Astrocyte (in vitro differentiated cells and primary cell): ENCODE data around the gene DNAH1. TPM values are rescaled to one million over a fixed set of nuclear protein-coding genes. Genes with fewer than 3 reads are reported as not detected.

Source experiments
- DNase-seq: peaks from one replicate; pipeline ENCODE4 v3.0.0-alpha.2; 2010; ENCODE audit warnings: low read depth
- FAIRE-seq: peaks from 2 replicates; lab custom pipeline; 2011; peaks lifted over from hg19 to GRCh38; lab: Jason Lieb, UNC
- H2AFZ ChIP-seq: 2 replicates; pipeline ENCODE4 v1.6.0; 2012; ENCODE audit warnings: low read depth, low read length, inconsistent platforms
- H3K27ac ChIP-seq: 2 replicates; pipeline ENCODE4 v1.5.1; 2011; ENCODE audit warnings: low read depth, low read length, inconsistent platforms
- H3K27me3 ChIP-seq: 2 replicates; pipeline ENCODE4 v1.6.0; 2011; ENCODE audit warnings: low read length, inconsistent platforms; ENCODE audit not compliant: insufficient read depth
- H3K36me3 ChIP-seq: 2 replicates; pipeline ENCODE4 v1.5.1; 2011; ENCODE audit warnings: low read length, inconsistent platforms; ENCODE audit not compliant: insufficient read depth
- H3K4me1 ChIP-seq: 2 replicates; pipeline ENCODE4 v1.5.1; 2011; ENCODE audit warnings: low read length, inconsistent platforms; ENCODE audit not compliant: insufficient read depth
- H3K4me2 ChIP-seq: 2 replicates; pipeline ENCODE4 v1.6.0; 2012; ENCODE audit warnings: low read length, inconsistent platforms
- H3K4me3 ChIP-seq: 2 replicates; pipeline ENCODE4 v1.5.1; 2011; ENCODE audit warnings: low read depth, mild to moderate bottlenecking, low read length, inconsistent platforms; ENCODE audit not compliant: insufficient read depth
- H3K79me2 ChIP-seq: 2 replicates; pipeline ENCODE4 v1.6.0; 2012; ENCODE audit warnings: mild to moderate bottlenecking, low read length, inconsistent platforms; ENCODE audit not compliant: insufficient read depth
- H3K9ac ChIP-seq: 2 replicates; pipeline ENCODE4 v1.6.0; 2012; ENCODE audit warnings: mild to moderate bottlenecking, low read length, inconsistent platforms
- H3K9me3 ChIP-seq: 2 replicates; pipeline ENCODE4 v1.5.1; 2012; ENCODE audit warnings: low read depth, mild to moderate bottlenecking, low read length, inconsistent platforms; ENCODE audit not compliant: insufficient read depth
- H4K20me1 ChIP-seq: 2 replicates; pipeline ENCODE4 v1.6.0; 2012; ENCODE audit warnings: low read length, inconsistent platforms; ENCODE audit not compliant: insufficient read depth
- H3K27ac Mint-ChIP-seq: one replicate; pipeline ENCODE4 v1.8.0; 2021; ENCODE audit warnings: mild to moderate bottlenecking, mixed read lengths; ENCODE audit not compliant: unreplicated experiment
- H3K27me3 Mint-ChIP-seq: one replicate; pipeline ENCODE4 v1.8.0; 2021; ENCODE audit warnings: low read depth, mixed read lengths; ENCODE audit not compliant: unreplicated experiment
- H3K36me3 Mint-ChIP-seq: one replicate; pipeline ENCODE4 v1.8.0; 2021; ENCODE audit warnings: low read depth, mixed read lengths; ENCODE audit not compliant: unreplicated experiment
- H3K4me1 Mint-ChIP-seq: one replicate; pipeline ENCODE4 v1.8.0; 2021; ENCODE audit warnings: low read depth, mixed read lengths; ENCODE audit not compliant: unreplicated experiment
- H3K4me3 Mint-ChIP-seq: one replicate; pipeline ENCODE4 v1.8.0; 2021; ENCODE audit warnings: mild to moderate bottlenecking, moderate library complexity, mixed read lengths; ENCODE audit not compliant: unreplicated experiment
- H3K9me3 Mint-ChIP-seq: one replicate; pipeline ENCODE4 v1.8.0; 2021; ENCODE audit warnings: mild to moderate bottlenecking, mixed read lengths; ENCODE audit not compliant: unreplicated experiment
- EZH2 ChIP-seq: IDR thresholded peaks from 2 replicates; pipeline ENCODE4 v1.6.1; 2012; ENCODE audit warnings: mild to moderate bottlenecking, low read length, inconsistent platforms; ENCODE audit not compliant: insufficient read depth
- total RNA-seq: library from RNA; stranded (reverse); gene quantifications from 2 replicates; pipeline ENCODE4 v1.2.1, GENCODE V29; 2021
- TF ChIP-seq, protein P1 (sequence below): IDR thresholded peaks from 2 replicates; pipeline ENCODE4 v1.5.1; 2011; ENCODE audit warnings: low read depth, mild to moderate bottlenecking, inconsistent platforms, low read length, moderate library complexity; ENCODE audit not compliant: insufficient read depth

Gene DNAH1
- total RNA-seq, 1 donor from 2014 or later, result 2.3 TPM

DNA sequence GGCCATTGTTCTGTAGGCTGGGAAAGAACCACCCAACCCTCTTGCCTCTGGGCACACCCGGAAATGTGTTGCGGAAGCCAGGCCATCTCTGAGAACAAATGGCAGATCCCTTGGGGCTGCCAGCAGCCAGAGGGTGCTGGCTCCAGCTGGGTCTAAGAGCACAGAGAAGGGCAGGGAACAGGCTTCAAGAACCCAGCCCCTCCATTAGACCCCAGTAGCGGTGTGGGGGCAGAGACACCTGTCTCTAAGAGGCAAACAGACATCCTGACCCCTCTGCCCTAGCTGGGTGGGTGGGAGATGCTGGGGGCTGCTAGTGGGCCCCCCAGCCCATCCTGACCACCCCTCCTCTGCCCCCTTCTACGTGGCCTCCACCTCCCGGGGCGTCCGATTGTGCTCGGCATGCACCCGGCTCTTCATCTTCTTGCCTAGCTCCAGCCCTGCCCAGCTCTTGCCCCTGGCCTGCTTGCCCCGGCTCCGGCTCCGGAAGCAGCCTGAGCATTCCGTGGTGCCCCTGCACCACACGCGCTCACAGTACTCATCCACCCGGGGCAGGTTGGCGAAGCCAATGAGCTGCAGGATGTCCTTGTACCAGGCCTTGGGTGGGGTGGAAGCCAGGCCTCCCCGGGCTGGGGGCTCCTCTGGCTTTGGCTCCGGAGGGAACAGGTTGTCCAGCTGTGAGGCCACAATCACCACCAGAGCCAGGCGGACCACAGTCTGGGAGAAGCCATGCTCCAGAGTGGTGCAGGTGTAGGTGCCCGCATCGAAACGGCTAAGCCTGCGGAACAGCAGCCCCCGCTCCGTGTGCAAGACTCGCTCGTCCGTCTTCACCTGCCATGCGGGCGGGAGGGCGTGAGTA is 119.4 kb downstream of the DNAH1 start:
- Mint-ChIP-seq H3K4me3 (no peak overlapping the region), H3K9me3 (no peaks in the 10 kb centered on the region), H3K36me3 (no peaks in the 10 kb centered on the region), H3K27me3 (peaks cover 30% of the 10 kb centered on the region), H3K4me1 (peaks cover 2% of the 10 kb centered on the region), H3K27ac (no peak overlapping the region)
- Histone ChIP-seq H2AFZ (no peak overlapping the region), H3K9me3 (no peaks in the 10 kb centered on the region), H3K79me2 (no peaks in the 10 kb centered on the region), H3K36me3 (no peaks in the 10 kb centered on the region), H3K27ac (no peak overlapping the region), H3K4me1 (no peaks in the 10 kb centered on the region), H3K4me2 (no peak overlapping the region), H3K4me3 (no peak overlapping the region), H3K9ac (no peak overlapping the region), H3K27me3 (peaks cover 3% of the 10 kb centered on the region), H4K20me1 (no peaks in the 10 kb centered on the region)
- TF ChIP-seq EZH2, result no peak
- TF ChIP-seq, protein P1, sequence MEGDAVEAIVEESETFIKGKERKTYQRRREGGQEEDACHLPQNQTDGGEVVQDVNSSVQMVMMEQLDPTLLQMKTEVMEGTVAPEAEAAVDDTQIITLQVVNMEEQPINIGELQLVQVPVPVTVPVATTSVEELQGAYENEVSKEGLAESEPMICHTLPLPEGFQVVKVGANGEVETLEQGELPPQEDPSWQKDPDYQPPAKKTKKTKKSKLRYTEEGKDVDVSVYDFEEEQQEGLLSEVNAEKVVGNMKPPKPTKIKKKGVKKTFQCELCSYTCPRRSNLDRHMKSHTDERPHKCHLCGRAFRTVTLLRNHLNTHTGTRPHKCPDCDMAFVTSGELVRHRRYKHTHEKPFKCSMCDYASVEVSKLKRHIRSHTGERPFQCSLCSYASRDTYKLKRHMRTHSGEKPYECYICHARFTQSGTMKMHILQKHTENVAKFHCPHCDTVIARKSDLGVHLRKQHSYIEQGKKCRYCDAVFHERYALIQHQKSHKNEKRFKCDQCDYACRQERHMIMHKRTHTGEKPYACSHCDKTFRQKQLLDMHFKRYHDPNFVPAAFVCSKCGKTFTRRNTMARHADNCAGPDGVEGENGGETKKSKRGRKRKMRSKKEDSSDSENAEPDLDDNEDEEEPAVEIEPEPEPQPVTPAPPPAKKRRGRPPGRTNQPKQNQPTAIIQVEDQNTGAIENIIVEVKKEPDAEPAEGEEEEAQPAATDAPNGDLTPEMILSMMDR, result no peak
- FAIRE-seq (no peak), DNase-seq (no peak)

GRCh38 chr3:52436500-52437149 is 120.5 kb downstream of the DNAH1 start:
- H3K79me2 ChIP-seq, result no peaks in the 10 kb centered on the region
- no peaks in the 10 kb centered on the region for H3K9me3 ChIP-seq
- H3K4me3 Mint-ChIP-seq, result no peak overlapping the region
- TF ChIP-seq, protein P1, result no peak
- TF ChIP-seq EZH2, result no peak
- H3K4me1 ChIP-seq, result no peaks in the 10 kb centered on the region
- peaks cover 30% of the 10 kb centered on the region for H3K27me3 Mint-ChIP-seq
- H3K36me3 ChIP-seq, result no peaks in the 10 kb centered on the region
- no peak overlapping the region for H3K27ac ChIP-seq
- H2AFZ ChIP-seq, result no peak overlapping the region
- H3K27ac Mint-ChIP-seq, result no peak overlapping the region
- FAIRE-seq (no peak), DNase-seq (no peak)
- H3K9me3 Mint-ChIP-seq, result no peaks in the 10 kb centered on the region
- no peak overlapping the region for H3K4me2 ChIP-seq
- no peaks in the 10 kb centered on the region for H4K20me1 ChIP-seq
- H3K4me3 ChIP-seq, result no peak overlapping the region
- H3K36me3 Mint-ChIP-seq, result no peaks in the 10 kb centered on the region
- H3K9ac ChIP-seq, result no peak overlapping the region
- peaks cover 3% of the 10 kb centered on the region for H3K27me3 ChIP-seq
- peaks cover 2% of the 10 kb centered on the region for H3K4me1 Mint-ChIP-seq
